Peyer's patch (tissue), 4 donors: ENCODE data around the gene PRKCA.

Source experiments
- POLR2A ChIP-seq, 2 donors: fragments of 450-650 bp; IDR thresholded peaks; one replicate each; pipeline ENCODE4 v1.5.1; 2017; ENCODE audit warnings: antibody characterized with exemption in 2 of 2, mild to moderate bottlenecking in 2 of 2, moderate library complexity in 2 of 2
- TF ChIP-seq, protein P1 (sequence below), 6 experiments: fragments of 450-650 bp in 4 of 6; fragments of 200-600 bp in 2 of 6; sonication (generic) in 1 of 6; IDR thresholded peaks; one replicate each; pipeline ENCODE4 v1.5.1; 2017 to 2019; ENCODE audit warnings: antibody characterized with exemption in 6 of 6, mild to moderate bottlenecking in 3 of 6, moderate library complexity in 1 of 6

- TF ChIP-seq, protein P1, sequence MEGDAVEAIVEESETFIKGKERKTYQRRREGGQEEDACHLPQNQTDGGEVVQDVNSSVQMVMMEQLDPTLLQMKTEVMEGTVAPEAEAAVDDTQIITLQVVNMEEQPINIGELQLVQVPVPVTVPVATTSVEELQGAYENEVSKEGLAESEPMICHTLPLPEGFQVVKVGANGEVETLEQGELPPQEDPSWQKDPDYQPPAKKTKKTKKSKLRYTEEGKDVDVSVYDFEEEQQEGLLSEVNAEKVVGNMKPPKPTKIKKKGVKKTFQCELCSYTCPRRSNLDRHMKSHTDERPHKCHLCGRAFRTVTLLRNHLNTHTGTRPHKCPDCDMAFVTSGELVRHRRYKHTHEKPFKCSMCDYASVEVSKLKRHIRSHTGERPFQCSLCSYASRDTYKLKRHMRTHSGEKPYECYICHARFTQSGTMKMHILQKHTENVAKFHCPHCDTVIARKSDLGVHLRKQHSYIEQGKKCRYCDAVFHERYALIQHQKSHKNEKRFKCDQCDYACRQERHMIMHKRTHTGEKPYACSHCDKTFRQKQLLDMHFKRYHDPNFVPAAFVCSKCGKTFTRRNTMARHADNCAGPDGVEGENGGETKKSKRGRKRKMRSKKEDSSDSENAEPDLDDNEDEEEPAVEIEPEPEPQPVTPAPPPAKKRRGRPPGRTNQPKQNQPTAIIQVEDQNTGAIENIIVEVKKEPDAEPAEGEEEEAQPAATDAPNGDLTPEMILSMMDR (IDR thresholded peaks at IDR 0.05) = no peak
- TF ChIP-seq POLR2A (IDR thresholded peaks at IDR 0.05) = no peak
Measured at GRCh38 chr17:66508896-66509844, 206.8 kb downstream of the PRKCA start.
